GM18505 (cell line): ENCODE results near the gene CACNA1G.

Experiments used
- ATAC-seq: cut with Tn5 transposase; IDR thresholded peaks from one replicate; pipeline ENCODE4 v1.9.1; 2021; ENCODE audit not compliant: unreplicated experiment
- POLR2A ChIP-seq: IDR thresholded peaks from 4 replicates; pipeline ENCODE4 v1.6.1; 2011; ENCODE audit warnings: borderline replicate concordance; ENCODE audit not compliant: insufficient read depth, insufficient read length; ENCODE audit errors: extremely low read depth

Gene CACNA1G

GRCh38 chr17:50667259-50668024, 106.9 kb downstream of the CACNA1G start:
- ATAC-seq: no peak
- TF ChIP-seq POLR2A: no peak

GRCh38 chr17:50668025-50668837, 107.7 kb downstream of the CACNA1G start:
- no peak for ATAC-seq
- TF ChIP-seq POLR2A: no peak

- ATAC-seq: no peak
- no peak for TF ChIP-seq POLR2A
Observed at GRCh38 chr17:50668838-50669581, 108.5 kb downstream of the CACNA1G start.

- no peak for TF ChIP-seq POLR2A
- no peak for ATAC-seq
Observed at GRCh38 chr17:50672071-50672470, 111.6 kb downstream of the CACNA1G start.

DNA sequence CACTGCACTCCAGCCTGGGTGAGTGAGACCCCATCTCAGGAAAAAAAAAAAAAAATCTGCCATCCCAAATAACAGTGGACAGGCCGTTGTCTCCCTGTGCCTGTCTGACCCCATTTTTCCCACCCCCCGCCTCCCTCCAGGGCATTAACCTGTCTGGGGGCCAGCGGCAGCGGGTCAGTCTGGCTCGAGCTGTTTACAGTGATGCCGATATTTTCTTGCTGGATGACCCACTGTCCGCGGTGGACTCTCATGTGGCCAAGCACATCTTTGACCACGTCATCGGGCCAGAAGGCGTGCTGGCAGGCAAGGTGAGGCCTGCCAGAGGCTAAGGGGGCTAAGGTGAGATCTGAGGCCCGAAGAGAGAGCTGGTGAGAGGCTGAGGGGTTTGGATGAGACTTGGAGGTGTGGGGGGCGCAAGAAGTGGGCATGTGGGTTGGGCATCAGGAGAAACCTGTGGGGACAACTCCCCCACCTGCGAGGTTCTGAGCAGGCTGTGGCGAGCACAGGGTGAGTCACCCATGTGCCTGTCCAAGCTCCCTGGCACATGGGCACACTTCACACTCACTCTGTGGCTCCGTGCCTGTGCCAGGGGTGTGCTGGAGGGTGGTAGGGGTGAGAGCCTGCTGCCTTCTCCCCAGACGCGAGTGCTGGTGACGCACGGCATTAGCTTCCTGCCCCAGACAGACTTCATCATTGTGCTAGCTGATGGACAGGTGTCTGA, 112.5 kb downstream of the CACNA1G start:
- ATAC-seq: no peak

GRCh38 chr17:50675190-50675589, 114.7 kb downstream of the CACNA1G start:
- TF ChIP-seq POLR2A: no peak
- no peak for ATAC-seq

More for the DNA sequence above, 112.5 kb downstream of the CACNA1G start:
- TF ChIP-seq POLR2A: no peak

- ATAC-seq: no peak
Observed at GRCh38 chr17:50675627-50676026, 115.1 kb downstream of the CACNA1G start.

GRCh38 chr17:50676065-50676975, 115.8 kb downstream of the CACNA1G start:
- TF ChIP-seq POLR2A: no peak

More at GRCh38 chr17:50675627-50676026, 115.1 kb downstream of the CACNA1G start:
- no peak for TF ChIP-seq POLR2A

More at GRCh38 chr17:50676065-50676975, 115.8 kb downstream of the CACNA1G start:
- ATAC-seq: no peak
